ENCODE measurements around the gene OR8K1.

DNA sequence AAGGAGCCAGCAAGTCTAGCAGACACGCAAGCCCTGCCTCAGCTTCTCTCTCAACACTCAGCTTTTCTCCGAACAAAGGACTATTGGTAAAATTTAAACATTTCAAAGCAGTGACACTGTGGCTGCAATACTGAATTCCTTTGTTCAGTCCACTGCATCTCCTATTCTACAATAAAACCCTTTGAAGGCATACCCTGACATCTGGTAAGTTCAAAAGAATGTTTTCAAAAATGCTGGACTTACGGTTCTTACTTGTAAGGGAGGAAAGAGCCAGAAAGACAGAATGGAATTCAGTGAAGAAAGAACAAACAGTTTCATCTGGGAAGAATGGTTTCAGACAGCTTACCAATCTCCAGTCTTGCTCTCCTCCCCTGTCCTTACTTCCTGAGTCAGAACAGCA lies 12.7 kb upstream of the OR8K1 start:
- no peak for TF ChIP-seq POLR2A (IDR thresholded peaks at IDR 0.05)
- TF ChIP-seq, protein P1, sequence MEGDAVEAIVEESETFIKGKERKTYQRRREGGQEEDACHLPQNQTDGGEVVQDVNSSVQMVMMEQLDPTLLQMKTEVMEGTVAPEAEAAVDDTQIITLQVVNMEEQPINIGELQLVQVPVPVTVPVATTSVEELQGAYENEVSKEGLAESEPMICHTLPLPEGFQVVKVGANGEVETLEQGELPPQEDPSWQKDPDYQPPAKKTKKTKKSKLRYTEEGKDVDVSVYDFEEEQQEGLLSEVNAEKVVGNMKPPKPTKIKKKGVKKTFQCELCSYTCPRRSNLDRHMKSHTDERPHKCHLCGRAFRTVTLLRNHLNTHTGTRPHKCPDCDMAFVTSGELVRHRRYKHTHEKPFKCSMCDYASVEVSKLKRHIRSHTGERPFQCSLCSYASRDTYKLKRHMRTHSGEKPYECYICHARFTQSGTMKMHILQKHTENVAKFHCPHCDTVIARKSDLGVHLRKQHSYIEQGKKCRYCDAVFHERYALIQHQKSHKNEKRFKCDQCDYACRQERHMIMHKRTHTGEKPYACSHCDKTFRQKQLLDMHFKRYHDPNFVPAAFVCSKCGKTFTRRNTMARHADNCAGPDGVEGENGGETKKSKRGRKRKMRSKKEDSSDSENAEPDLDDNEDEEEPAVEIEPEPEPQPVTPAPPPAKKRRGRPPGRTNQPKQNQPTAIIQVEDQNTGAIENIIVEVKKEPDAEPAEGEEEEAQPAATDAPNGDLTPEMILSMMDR (IDR thresholded peaks at IDR 0.05): no peak
